Ishikawa (cell line): ENCODE measurements around the gene ITGA1.

Experiments used
- CEBPB ChIP-seq: IDR thresholded peaks from 2 replicates; pipeline ENCODE4 v1.6.1; 2012
- EP300 ChIP-seq: IDR thresholded peaks from 2 replicates; pipeline ENCODE4 v1.6.1; 2012; ENCODE audit warnings: borderline replicate concordance
- NFIC ChIP-seq: IDR thresholded peaks from 2 replicates; pipeline ENCODE4 v1.6.1; 2012
- TEAD4 ChIP-seq: IDR thresholded peaks from 2 replicates; pipeline ENCODE4 v1.6.1; 2012
- YY1 ChIP-seq: IDR thresholded peaks from 2 replicates; pipeline ENCODE4 v1.6.1; 2012; ENCODE audit warnings: low read depth
- ZBTB7A ChIP-seq: IDR thresholded peaks from 2 replicates; pipeline ENCODE4 v1.6.1; 2012; ENCODE audit warnings: low read depth
- TF ChIP-seq, protein P1 (sequence below): IDR thresholded peaks from 2 replicates; pipeline ENCODE4 v1.6.1; 2012

DNA sequence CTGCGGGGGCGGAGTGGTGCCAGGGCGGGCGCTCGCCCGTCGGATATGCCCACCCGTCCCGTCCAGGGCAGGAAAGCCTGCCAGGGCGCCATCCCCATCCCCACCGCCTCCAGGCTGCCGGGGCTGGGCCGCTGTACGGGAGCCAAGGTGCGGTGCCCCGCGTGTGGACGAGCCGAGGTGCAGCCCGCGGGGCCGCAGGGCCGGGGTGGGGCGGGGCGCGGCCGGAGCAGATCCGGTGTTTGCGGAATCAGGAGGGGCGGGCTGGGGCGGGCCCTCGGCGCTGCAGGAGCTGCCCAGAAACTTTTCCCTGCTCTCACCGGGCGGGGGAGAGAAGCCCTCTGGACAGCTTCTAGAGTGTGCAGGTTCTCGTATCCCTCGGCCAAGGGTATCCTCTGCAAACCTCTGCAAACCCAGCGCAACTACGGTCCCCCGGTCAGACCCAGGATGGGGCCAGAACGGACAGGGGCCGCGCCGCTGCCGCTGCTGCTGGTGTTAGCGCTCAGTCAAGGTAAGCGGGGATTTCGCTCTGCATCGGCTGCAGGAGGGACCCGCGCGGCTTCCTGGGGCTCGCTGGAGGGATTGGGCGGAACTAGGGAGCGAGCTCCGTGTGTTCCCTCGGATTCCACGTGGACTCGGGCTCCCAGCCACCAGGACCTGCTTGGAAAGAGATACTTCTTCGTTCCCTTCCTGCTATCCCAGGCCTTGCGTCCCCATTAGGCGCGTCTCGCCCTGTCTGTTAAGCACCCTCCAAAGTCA, 201.5 kb downstream of the ITGA1 start, which contains the start of gene ITGA2:
- TF ChIP-seq ZBTB7A (0 out of 2 replicates have a peak, but pooled peaks have one; percentile 30), YY1 (no peak), NFIC (no peak), EP300 (no peak), CEBPB (no peak), TEAD4 (no peak)
- TF ChIP-seq, protein P1, sequence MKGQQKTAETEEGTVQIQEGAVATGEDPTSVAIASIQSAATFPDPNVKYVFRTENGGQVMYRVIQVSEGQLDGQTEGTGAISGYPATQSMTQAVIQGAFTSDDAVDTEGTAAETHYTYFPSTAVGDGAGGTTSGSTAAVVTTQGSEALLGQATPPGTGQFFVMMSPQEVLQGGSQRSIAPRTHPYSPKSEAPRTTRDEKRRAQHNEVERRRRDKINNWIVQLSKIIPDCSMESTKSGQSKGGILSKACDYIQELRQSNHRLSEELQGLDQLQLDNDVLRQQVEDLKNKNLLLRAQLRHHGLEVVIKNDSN, result no peak
